Measurements from ENCODE around the gene ALOXE3.

ALOXE3 gene

DNA sequence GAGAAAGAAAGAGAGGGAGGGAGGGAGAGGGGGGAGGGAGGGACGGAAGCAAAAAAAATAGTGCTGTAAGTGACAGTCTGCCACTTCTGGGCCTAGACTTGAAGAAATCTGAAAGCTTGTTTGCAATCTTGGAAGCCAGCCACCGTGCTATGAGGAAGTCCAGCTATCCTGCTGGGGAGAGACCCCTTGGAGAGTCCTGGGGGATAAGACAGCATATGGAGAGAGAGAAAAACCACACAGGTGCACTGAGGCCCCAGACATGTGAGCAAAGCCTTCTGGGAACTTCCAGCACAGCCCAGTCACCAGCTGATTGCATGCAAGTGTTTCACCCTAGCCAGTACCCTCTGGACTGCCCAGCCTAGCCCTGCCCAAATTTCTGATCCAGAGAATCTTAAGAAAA is 18.2 kb downstream of the ALOXE3 start:
- TF ChIP-seq SIN3A (IDR thresholded peaks at IDR 0.05; ENCODE audit: borderline replicate concordance, insufficient read depth, low read length) (no peak), FOXP2 (optimal IDR thresholded peaks at IDR 0.05; ENCODE audit: borderline replicate concordance, extremely low read depth, extremely low read length, insufficient read depth) (no peak), POLR2AphosphoS5 (IDR thresholded peaks at IDR 0.05; ENCODE audit: low read depth, low read length) (no peak)

GRCh38 chr17:8096541-8096940 is 21.8 kb downstream of the ALOXE3 start:
- TF ChIP-seq FOXP2 (optimal IDR thresholded peaks at IDR 0.05; ENCODE audit: borderline replicate concordance, extremely low read depth, extremely low read length, insufficient read depth): no peak
- no peak for TF ChIP-seq POLR2AphosphoS5 (IDR thresholded peaks at IDR 0.05; ENCODE audit: low read depth, low read length)
- TF ChIP-seq SIN3A (IDR thresholded peaks at IDR 0.05; ENCODE audit: borderline replicate concordance, insufficient read depth, low read length): no peak

DNA sequence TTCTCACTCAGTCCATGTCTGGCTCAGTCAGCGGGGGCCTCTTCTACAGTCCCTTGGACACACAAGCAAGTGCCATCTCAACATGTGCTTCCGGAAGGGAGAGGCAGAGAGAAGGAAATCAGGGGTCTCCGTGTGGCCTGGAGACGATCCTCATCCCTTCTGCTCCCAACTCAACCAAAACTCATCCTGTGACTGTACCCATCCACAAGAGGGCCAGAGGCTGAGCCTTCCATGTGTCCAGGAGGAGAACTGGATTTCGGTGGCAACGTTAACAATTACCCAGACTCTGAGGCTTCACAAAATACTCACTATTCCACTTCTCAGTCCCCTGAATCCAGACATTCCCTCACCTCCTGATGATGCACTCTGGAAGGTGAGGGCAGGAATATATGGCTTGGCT is 23.0 kb downstream of the ALOXE3 start:
- TF ChIP-seq REST (IDR thresholded peaks at IDR 0.05; ENCODE audit: insufficient read depth in 1 of 2, low read depth in 2 of 2, low read length in 2 of 2): no peak
- TF ChIP-seq SIN3A (IDR thresholded peaks at IDR 0.05; ENCODE audit: borderline replicate concordance, insufficient read depth, low read length): no peak
- TF ChIP-seq TAF1 (IDR thresholded peaks at IDR 0.05; ENCODE audit: borderline replicate concordance, insufficient read depth, low read length): no peak
- TF ChIP-seq FOXP2 (optimal IDR thresholded peaks at IDR 0.05; ENCODE audit: borderline replicate concordance, extremely low read depth, extremely low read length, insufficient read depth): no peak
- TF ChIP-seq POLR2AphosphoS5 (IDR thresholded peaks at IDR 0.05; ENCODE audit: low read depth, low read length): no peak

DNA sequence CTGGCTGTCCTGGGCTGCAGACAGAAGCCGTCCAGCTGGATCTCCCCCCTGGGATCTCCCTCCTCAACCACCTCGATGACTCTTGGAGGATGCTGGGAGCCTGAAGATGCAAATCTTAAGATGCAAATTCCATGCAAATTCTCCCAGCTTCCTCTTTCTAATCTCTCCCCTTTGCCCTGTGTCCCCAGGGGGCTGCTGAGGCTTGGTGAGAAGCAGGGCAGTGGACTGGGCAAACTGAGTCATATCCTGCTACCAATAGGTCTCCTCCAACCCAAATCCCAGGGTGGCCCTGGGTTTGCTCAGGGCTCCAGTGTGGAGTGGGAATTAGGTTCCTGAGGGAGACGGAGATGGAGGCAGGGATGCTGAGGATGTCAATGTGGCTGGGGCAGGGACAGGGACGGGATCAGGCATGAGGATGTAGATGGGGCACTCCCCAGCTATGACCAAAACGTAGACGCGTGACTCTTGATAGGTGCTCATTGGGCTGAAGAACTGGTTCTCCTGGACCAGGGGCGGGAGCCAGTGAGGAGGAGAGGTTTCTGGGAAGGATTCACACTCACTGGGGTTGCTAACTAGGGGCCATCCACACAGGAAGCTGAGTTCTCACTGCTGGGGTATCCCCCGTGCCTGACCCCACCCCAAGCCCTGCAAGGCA is 27.2 kb downstream of the ALOXE3 start:
- no peak for TF ChIP-seq REST (IDR thresholded peaks at IDR 0.05; ENCODE audit: insufficient read depth in 1 of 2, low read depth in 2 of 2, low read length in 2 of 2)
- no peak for TF ChIP-seq SIN3A (IDR thresholded peaks at IDR 0.05; ENCODE audit: borderline replicate concordance, insufficient read depth, low read length)
- TF ChIP-seq POLR2AphosphoS5 (IDR thresholded peaks at IDR 0.05; ENCODE audit: low read depth, low read length): no peak
- no peak for TF ChIP-seq TAF1 (IDR thresholded peaks at IDR 0.05; ENCODE audit: borderline replicate concordance, insufficient read depth, low read length)

- TF ChIP-seq POLR2AphosphoS5 (IDR thresholded peaks at IDR 0.05; ENCODE audit: low read depth, low read length) (no peak), REST (IDR thresholded peaks at IDR 0.05; ENCODE audit: insufficient read depth in 1 of 2, low read depth in 2 of 2, low read length in 2 of 2) (no peak), SIN3A (IDR thresholded peaks at IDR 0.05; ENCODE audit: borderline replicate concordance, insufficient read depth, low read length) (no peak), FOXP2 (optimal IDR thresholded peaks at IDR 0.05; ENCODE audit: borderline replicate concordance, extremely low read depth, extremely low read length, insufficient read depth) (no peak), TAF1 (IDR thresholded peaks at IDR 0.05; ENCODE audit: borderline replicate concordance, insufficient read depth, low read length) (no peak)
Measured at GRCh38 chr17:8089728-8090127, 28.6 kb downstream of the ALOXE3 start.

- TF ChIP-seq FOXP2 (optimal IDR thresholded peaks at IDR 0.05; ENCODE audit: borderline replicate concordance, extremely low read depth, extremely low read length, insufficient read depth) (no peak), SIN3A (IDR thresholded peaks at IDR 0.05; ENCODE audit: borderline replicate concordance, insufficient read depth, low read length) (no peak), TAF1 (IDR thresholded peaks at IDR 0.05; ENCODE audit: borderline replicate concordance, insufficient read depth, low read length) (no peak), REST (IDR thresholded peaks at IDR 0.05; ENCODE audit: insufficient read depth in 1 of 2, low read depth in 2 of 2, low read length in 2 of 2) (no peak), POLR2AphosphoS5 (IDR thresholded peaks at IDR 0.05; ENCODE audit: low read depth, low read length) (no peak)
Measured at GRCh38 chr17:8087952-8088230, 30.4 kb downstream of the ALOXE3 start.

Data from PFSK-1 (cell line).